NCI-H2196 (cell line): Measurements from ENCODE around the gene KRT5.

Experiments used
- DNase-seq: peaks from one replicate; lab custom pipeline; 2025; ENCODE audit not compliant: unreplicated experiment; lab: John Stamatoyannopoulos, UW

Gene KRT5

GRCh38 chr12:52519826-52520662 lies at the start of gene KRT5:
Gene KRT5, minus strand, starts transcription at chr12:52520394. Its CDS starts 98 bp downstream, at chr12:52520296.
- DNase-seq, result no peak

DNA sequence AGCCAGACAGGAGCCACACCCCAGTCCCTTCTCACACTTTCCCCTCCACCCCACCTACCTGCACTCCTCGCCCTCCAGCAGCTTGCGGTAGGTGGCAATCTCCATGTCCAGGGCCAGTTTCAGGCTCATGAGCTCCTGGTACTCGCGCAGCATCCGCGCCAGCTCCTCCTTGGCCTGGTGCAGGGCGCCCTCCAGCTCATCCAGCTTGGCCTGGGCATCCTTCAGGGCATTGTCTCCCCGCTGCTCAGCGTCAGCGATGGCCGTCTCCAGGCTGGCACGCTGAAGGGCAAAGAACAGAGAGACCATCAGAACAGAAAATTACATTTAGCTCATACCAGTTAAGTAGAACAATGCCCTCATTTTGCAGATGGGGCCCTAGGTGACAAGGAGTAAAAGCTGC lies 47.9 kb upstream of the KRT5 start:
- DNase-seq, result no peak

GRCh38 chr12:52566847-52567291 lies 46.7 kb upstream of the KRT5 start:
- no peak for DNase-seq

DNA sequence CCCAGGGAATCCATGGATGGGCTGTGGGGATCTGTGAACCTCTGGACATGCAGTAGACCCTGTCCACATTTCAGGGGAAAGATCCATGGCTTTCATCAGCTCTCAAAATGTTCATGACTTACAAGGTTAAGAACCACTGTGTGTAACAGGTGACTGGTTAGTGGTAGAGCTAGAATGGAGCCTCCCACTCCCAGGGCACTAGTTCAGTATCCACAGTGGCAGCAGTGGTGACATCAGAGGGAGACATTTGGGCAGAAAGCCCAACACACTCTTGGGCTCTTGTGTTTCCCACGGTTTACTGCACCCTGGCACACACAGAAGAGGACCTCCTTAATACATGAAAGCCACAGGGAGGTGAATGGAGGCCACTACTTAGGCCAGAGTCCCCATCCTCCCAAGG lies 44.4 kb upstream of the KRT5 start:
- DNase-seq, result no peak

DNA sequence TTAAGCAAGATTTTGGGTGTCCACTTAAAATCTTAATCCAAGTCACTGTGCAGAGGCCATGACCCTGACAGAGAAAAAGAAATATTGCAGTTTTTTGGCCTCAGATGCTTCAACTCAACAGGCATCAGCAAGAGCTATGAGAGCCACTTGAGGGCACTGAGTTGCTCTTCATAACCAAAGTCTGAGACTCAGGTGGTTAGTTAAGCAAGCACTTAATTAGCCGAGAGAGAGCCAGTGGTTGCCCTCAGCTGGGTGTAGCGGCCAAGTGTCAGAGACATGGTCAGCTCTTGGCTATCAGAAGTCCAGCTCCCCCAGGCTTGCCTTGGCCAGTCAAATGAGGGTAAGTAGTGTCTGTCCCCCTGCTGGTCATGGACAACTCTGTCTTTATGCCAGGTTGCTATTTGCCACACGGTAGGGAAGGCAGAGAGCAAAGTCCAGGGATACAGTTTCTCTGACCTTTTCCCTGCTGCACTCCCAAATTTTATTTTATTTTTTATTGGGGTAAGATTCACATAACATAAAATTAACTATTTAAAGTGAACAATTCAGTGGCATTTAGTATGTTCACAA lies 41.8 kb upstream of the KRT5 start:
- peak; percentile 23 for DNase-seq

DNA sequence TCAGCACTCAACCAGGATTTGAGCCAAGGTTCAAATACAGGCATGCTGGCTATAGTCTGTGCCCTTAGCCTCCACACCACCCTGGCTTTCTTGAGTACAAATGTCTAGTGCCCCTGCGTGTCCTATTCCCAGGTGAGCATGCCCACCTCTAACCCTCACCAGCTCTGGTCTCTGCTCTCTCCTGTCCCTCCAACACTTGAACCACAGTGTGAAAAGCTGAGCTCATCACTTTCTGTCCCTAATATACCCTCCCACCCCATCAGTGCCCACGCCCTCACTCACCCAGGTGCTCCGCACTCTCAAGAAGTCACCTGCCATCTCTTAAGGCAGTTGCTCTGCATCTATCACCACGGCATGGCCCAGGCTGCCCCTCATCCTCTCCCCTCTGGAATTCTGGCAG lies 39.8 kb upstream of the KRT5 start:
- DNase-seq, result no peak

GRCh38 chr12:52558781-52559445 lies 38.7 kb upstream of the KRT5 start:
- DNase-seq, result peak; percentile 30

DNA sequence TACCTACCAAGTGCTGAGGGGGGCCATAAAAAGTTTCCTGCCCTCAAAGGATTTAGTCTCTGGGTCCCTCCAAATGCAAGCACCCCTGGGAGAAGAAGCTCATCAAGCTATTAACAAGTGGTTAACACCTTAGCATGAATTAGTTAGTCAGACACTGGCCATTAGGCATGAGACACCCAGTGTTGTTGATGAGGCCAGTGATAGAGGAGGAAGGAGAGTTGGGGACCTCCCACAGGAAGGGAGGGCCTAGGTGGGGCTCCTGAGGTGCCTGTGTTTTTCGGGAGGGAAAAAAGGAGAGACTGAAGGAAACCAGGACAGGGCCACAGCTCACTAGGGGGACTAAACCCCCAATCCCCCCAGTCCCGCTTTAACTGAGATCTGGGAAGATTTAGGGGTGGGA lies 37.3 kb upstream of the KRT5 start:
- DNase-seq, result no peak

- no peak for DNase-seq
These were observed 35.4 kb upstream of the KRT5 start for GRCh38 chr12:52555577-52555976.

DNA sequence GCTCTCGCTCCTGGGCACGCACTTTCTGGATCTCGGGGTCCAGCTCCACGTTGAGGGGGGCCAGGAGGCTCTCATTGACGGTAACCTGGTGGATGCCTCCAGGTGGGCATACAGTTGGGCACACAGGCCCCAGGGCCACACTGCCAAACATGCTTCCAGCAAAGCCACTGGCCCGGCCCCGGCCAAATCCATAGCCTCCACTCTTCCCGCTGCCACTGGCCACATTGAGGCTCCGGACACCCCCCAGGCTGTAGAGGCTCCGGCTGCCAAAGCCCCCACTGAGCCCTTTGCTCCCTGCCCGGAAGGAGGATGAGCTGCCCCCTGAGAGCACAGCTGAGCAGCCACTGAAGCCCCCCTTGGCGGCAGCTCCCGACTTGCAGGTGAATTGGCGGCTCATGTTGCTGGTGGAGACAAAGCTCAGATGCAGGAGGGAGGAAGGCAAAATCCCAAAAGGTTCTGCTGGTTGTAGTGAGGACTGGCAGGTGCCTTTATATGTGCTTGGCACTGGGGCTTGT lies 32.5 kb upstream of the KRT5 start, which contains the start of gene KRT71:
Gene KRT71, minus strand, starts transcription at position 465 of the 515 bp plus-strand sequence. Its CDS starts 68 bp downstream, at position 397.
- DNase-seq, result no peak

- no peak for DNase-seq
These were observed 31.9 kb upstream of the KRT5 start for GRCh38 chr12:52552055-52552454.

DNA sequence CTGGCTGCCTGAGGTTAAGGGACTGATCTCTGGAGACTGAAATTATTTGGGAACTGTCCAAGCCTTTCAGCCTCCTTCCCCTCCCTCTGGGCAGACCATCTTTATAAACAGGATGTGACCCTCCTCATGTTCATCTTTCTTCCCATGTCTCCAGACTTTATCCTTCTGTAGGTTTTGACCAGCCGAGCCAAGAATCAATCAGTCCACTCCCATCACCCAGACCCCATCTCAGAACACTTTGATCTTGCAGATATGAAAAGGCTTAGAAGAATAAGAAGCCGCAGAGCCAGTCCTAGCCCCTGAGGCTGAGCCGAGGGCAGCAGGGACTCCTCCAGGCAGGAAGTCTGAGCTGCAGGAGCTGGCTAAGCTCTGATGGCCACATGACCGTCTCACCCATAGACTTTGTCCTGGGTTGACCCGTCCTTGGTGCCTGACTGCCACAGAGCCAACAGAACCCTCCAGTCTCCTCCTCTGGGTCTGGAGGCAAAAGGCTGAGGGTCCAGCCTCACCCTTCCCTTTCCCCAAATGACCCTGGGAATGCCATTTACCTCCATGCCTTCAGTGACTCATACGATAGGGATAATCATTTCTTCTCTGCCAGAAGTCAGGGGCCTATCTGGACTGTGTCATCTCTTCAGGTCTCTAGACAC lies 31.1 kb upstream of the KRT5 start:
- no peak for DNase-seq

DNA sequence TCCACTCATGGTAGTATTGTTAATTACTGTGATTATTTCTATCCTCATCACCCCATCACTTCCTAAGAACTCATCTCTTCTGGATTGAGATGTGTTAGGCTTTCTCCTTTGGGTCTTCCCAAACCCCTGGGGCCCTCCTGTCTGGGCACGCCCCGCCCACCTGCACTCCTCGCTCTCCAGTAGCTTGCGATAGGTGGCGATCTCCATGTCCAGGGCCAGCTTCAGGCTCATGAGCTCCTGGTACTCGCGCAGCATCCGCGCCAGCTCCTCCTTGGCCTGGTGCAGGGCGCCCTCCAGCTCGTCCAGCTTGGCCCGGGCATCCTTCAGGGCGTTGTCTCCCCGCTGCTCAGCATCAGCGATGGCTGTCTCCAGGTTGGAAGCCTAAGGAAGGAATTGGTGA lies 25.9 kb upstream of the KRT5 start:
- DNase-seq, result no peak

DNA sequence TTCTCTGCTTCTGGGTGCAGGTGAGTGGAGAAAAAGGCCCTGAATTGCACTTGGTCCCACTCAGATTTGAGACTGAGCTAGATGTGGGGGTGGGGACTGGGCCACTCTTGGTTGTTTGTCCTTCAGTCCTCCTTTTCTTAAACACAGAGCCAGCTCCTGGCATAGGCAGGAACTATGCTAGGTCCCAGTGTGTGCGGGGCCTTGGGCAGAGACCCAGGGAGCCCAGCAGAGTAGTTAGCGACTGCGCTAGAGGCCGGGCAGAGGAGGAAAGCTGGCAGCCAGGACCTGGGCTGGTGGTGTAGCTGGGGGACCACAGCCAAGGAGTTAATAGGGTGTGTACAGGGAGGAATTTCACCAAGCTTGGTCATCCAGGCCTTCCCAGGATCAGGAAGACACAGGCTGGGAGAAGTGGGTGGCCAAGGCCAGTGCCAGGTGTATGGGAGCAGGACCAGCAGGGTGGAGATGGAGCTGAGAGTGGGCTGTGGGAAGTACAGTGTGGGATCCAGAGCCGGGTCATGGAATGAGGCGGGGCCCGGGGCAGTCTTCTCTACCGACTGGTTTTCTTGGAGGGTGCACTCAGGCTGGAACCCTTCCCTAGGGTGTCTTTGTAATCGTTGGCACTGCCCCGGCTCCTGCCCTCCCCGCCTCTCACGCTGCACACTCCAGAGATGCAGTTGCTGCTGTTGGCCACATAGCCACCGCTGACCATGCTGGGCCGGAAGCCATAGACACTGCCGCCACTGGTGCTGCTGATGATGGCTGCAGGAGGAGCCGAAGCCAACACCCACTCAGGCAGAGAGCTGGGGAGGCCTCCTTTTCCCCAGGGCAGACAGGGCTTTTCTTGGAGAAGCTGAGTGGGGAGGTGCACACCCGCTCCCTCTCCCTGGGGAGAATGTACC lies 24.0 kb upstream of the KRT5 start:
- DNase-seq, result no peak

GRCh38 chr12:52542785-52543318 lies 22.7 kb upstream of the KRT5 start:
- no peak for DNase-seq

- no peak for DNase-seq
These were observed 22.0 kb upstream of the KRT5 start for GRCh38 chr12:52542157-52542556.

DNA sequence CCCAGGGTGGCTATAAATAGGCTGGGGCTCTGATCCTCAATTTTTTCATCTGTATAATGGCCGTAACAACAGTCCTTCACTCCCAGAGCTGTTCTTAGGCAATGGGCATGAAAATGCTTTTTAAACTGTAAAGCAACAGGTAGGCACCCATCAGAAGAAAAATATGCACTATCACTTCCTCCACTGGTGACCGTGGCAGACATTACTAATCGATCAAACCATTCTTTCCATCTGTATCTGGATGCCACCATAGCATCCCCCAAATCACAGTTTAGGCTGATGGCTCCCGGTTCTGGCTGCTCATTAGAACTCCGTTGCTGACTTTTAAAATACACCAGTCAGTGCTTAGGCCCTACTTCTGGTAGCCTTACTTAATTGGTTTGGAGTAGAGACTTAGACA lies 21.5 kb upstream of the KRT5 start:
- DNase-seq, result no peak

GRCh38 chr12:52540531-52540930 lies 20.3 kb upstream of the KRT5 start:
- no peak for DNase-seq

- DNase-seq, result no peak
These were observed 19.6 kb upstream of the KRT5 start for GRCh38 chr12:52539821-52540173.
